ENCODE data around the gene RMND5A. TPM values are rescaled to one million over a fixed set of nuclear protein-coding genes. Genes with fewer than 3 reads are reported as not detected.
A peak's percentile ranks its signal among the peaks of the same experiment; 100 is the strongest.

Gene RMND5A
- total RNA-seq, 1 experiment from 2014 or later, result 59.9 TPM

DNA sequence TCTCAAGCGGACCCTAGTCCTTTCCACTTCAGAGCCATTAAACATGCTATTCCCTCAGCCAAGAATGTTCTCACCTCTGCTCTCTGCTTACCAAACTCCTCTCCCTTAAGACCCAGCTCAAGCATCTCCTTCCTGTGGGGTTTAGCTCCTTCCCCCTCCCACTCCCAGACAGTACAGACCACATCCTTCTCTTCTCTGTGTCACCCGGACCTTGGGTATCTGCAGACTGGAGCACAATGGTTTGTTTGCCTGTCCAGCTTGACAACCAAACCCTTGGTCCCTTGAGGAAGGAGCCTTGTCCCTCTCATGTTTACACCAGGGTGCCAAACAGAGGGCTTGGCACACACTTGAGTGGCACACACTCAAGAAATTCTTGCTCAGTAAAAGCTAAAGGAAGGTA, 74.8 kb downstream of the RMND5A start:
- Mint-ChIP-seq H3K9me3 (ENCODE audit: unreplicated experiment) (peaks cover 34% of the 10 kb centered on the region), H3K36me3 (ENCODE audit: insufficient read depth, unreplicated experiment) (no peaks in the 10 kb centered on the region), H3K4me1 (ENCODE audit: low read depth, unreplicated experiment) (no peaks in the 10 kb centered on the region), H3K4me3 (ENCODE audit: unreplicated experiment) (no peak overlapping the region), H3K27me3 (ENCODE audit: insufficient read depth, unreplicated experiment) (no peaks in the 10 kb centered on the region), H3K27ac (ENCODE audit: unreplicated experiment) (no peak overlapping the region)
- no TSS peak for BruUV-seq (replicated peaks)
- Histone ChIP-seq H3K9me3 (peaks cover 11% of the 10 kb centered on the region), H3K36me3 (ENCODE audit: control insufficient read depth, insufficient read depth, low read length) (no peaks in the 10 kb centered on the region), H3K27me3 (replicated peaks; ENCODE audit: control insufficient read depth, insufficient read depth, low read length) (no peaks in the 10 kb centered on the region), H3K4me1 (no peaks in the 10 kb centered on the region), H3K4me3 (ENCODE audit: low read depth, low read length) (no peak overlapping the region)
- ChIA-PET CTCF (no interaction called here), POLR2A (no interaction called here)
- DNase-seq, result no peak
- TF ChIP-seq, protein P1, sequence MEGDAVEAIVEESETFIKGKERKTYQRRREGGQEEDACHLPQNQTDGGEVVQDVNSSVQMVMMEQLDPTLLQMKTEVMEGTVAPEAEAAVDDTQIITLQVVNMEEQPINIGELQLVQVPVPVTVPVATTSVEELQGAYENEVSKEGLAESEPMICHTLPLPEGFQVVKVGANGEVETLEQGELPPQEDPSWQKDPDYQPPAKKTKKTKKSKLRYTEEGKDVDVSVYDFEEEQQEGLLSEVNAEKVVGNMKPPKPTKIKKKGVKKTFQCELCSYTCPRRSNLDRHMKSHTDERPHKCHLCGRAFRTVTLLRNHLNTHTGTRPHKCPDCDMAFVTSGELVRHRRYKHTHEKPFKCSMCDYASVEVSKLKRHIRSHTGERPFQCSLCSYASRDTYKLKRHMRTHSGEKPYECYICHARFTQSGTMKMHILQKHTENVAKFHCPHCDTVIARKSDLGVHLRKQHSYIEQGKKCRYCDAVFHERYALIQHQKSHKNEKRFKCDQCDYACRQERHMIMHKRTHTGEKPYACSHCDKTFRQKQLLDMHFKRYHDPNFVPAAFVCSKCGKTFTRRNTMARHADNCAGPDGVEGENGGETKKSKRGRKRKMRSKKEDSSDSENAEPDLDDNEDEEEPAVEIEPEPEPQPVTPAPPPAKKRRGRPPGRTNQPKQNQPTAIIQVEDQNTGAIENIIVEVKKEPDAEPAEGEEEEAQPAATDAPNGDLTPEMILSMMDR (IDR thresholded peaks at IDR 0.05; ENCODE audit: insufficient read depth in 1 of 2, low read depth in 1 of 2, low read length in 1 of 2, severe bottlenecking in 1 of 2, unreplicated experiment in 1 of 2), result no peak
- intact Hi-C loops (cut with micrococcal nuclease; ENCODE audit: unreplicated experiment), result no loop called here

DNA sequence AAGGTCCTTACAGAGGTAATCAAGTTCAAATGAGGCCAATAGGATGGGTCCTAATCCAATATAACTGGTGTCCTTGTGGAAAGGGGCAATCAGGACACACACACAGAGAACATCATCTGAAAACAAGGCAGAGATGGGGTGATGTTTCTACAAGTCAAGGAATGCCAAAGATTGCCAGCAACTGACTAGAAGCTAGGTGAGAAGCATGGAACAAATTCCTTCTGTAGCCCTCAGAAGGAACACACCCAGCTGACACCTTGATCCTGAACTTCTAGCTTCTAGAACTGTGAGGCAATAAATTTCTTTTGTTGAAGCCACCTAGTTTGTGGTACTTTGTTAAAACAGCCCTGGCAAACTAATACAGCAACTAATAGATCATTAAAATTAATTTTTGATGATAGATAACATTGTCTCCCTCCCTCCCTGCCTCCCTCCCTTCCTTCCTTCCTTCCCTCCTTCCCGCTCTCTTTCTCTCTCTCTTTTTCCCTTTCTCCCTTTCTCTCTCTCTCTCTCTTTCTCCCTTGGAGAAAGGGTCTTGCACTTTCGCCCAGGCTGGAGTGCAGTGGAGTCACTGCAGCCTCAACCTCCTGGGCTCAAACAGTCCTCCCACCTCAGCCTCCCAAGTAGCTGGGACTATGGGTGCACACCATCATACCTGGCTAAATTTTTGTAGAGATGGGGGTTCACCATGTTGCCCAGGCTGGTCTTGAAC, 80.9 kb downstream of the RMND5A start:
- CTCF ChIA-PET, result no interaction called here
- H3K27me3 ChIP-seq (replicated peaks; ENCODE audit: control insufficient read depth, insufficient read depth, low read length), result no peaks in the 10 kb centered on the region
- no peaks in the 10 kb centered on the region for H3K4me1 ChIP-seq
- DNase-seq, result no peak
- TF ChIP-seq, protein P1 (IDR thresholded peaks at IDR 0.05; ENCODE audit: insufficient read depth in 1 of 2, low read depth in 1 of 2, low read length in 1 of 2, severe bottlenecking in 1 of 2, unreplicated experiment in 1 of 2), result no peak
- peaks cover 16% of the 10 kb centered on the region for H3K9me3 Mint-ChIP-seq (ENCODE audit: unreplicated experiment)
- H3K4me3 Mint-ChIP-seq (ENCODE audit: unreplicated experiment), result no peak overlapping the region
- no peak overlapping the region for H3K4me3 ChIP-seq (ENCODE audit: low read depth, low read length)
- no peak overlapping the region for H3K27ac Mint-ChIP-seq (ENCODE audit: unreplicated experiment)
- POLR2A ChIA-PET, result no interaction called here
- no TSS peak for BruUV-seq (replicated peaks)
- H3K4me1 Mint-ChIP-seq (ENCODE audit: low read depth, unreplicated experiment), result no peaks in the 10 kb centered on the region
- peaks cover 7% of the 10 kb centered on the region for H3K9me3 ChIP-seq
- no peaks in the 10 kb centered on the region for H3K27me3 Mint-ChIP-seq (ENCODE audit: insufficient read depth, unreplicated experiment)
- H3K36me3 ChIP-seq (ENCODE audit: control insufficient read depth, insufficient read depth, low read length), result no peaks in the 10 kb centered on the region
- intact Hi-C loops (cut with micrococcal nuclease; ENCODE audit: unreplicated experiment), result no loop called here
- no peaks in the 10 kb centered on the region for H3K36me3 Mint-ChIP-seq (ENCODE audit: insufficient read depth, unreplicated experiment)

DNA sequence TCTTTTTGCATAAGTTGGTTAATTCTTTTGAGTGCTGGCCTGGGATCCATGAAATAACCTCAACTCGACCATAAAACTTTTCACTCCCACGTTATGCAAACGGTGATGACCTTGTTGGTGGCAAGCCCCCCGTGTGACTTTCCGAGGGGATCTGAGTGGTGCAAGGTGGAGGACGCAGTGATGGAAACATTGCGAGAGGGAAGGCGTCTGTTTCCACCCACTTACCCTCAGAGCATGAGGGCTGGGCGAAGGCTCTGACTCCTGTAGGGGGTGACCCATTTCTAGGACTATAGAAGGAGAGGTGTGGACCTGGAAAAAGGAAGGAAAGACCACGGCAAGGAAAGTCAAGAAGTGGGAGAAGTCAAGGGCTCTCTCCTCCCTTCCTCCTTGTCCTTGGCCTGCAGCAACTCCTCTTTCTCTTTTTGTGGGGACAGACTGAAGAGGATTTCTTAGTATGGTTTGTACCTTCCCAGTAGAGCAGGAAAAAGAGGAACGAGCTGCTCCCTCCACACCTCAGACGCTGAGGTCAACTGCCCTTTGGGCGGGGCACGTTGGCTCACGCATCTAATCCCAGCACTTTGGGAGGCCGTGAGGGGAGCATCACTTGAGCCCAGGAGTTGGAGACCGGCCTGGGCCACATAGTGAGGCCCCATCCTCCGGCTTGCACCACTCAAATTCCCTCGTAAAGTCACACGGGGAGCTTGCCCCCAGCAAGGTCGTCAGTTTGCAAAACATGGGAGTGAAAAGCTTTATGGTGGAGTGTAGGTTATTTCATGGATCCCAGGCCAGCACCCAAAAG, 86.2 kb downstream of the RMND5A start:
- peaks cover 13% of the 10 kb centered on the region for H3K36me3 Mint-ChIP-seq (ENCODE audit: insufficient read depth, unreplicated experiment)

More for the DNA sequence above, 86.2 kb downstream of the RMND5A start:
- no peaks in the 10 kb centered on the region for H3K4me1 Mint-ChIP-seq (ENCODE audit: low read depth, unreplicated experiment)
- H3K9me3 Mint-ChIP-seq (ENCODE audit: unreplicated experiment), result no peaks in the 10 kb centered on the region
- TF ChIP-seq, protein P1 (IDR thresholded peaks at IDR 0.05; ENCODE audit: insufficient read depth in 1 of 2, low read depth in 1 of 2, low read length in 1 of 2, severe bottlenecking in 1 of 2, unreplicated experiment in 1 of 2), result no peak
- no peaks in the 10 kb centered on the region for H3K9me3 ChIP-seq
- no peaks in the 10 kb centered on the region for H3K27me3 Mint-ChIP-seq (ENCODE audit: insufficient read depth, unreplicated experiment)
- H3K4me3 Mint-ChIP-seq (ENCODE audit: unreplicated experiment), result peak overlapping the region; percentile 77
- DNase-seq, result no peak
- no peaks in the 10 kb centered on the region for H3K36me3 ChIP-seq (ENCODE audit: control insufficient read depth, insufficient read depth, low read length)
- intact Hi-C loops (cut with micrococcal nuclease; ENCODE audit: unreplicated experiment), result no loop called here
- ChIA-PET CTCF (interaction anchor here (1.3 kb wide), 1 partner anchor 288 kb away, joined by 3 read pairs; no protein-coding TSS in a partner anchor), POLR2A (no interaction called here)
- no peaks in the 10 kb centered on the region for H3K4me1 ChIP-seq
- no peak overlapping the region for H3K4me3 ChIP-seq (ENCODE audit: low read depth, low read length)
- H3K27me3 ChIP-seq (replicated peaks; ENCODE audit: control insufficient read depth, insufficient read depth, low read length), result no peaks in the 10 kb centered on the region
- no TSS peak for BruUV-seq (replicated peaks)
- H3K27ac Mint-ChIP-seq (ENCODE audit: unreplicated experiment), result no peak overlapping the region

All from Caco-2 (cell line).